Fibroblast of skin of right biceps (primary cell): ENCODE measurements around the gene SERPINH1.

Experiments
- DNase-seq: peaks from one replicate; pipeline ENCODE4 v3.0.0-alpha.2; 2013

Gene SERPINH1

GRCh38 chr11:75533896-75534258 is 28.2 kb upstream of the SERPINH1 start:
- no peak for DNase-seq

GRCh38 chr11:75534259-75535069 is 27.6 kb upstream of the SERPINH1 start:
- no peak for DNase-seq

GRCh38 chr11:75535071-75535470 is 27.0 kb upstream of the SERPINH1 start:
- no peak for DNase-seq

GRCh38 chr11:75536786-75537641 is 25.0 kb upstream of the SERPINH1 start:
- DNase-seq = no peak

GRCh38 chr11:75537740-75538139 is 24.3 kb upstream of the SERPINH1 start:
- DNase-seq = no peak

GRCh38 chr11:75538150-75538942 is 23.7 kb upstream of the SERPINH1 start:
- no peak for DNase-seq

- DNase-seq = no peak
Observed at GRCh38 chr11:75539459-75540334, 22.4 kb upstream of the SERPINH1 start.

GRCh38 chr11:75541193-75542087 is 20.6 kb upstream of the SERPINH1 start:
- no peak for DNase-seq

GRCh38 chr11:75542088-75542438 is 20.0 kb upstream of the SERPINH1 start:
- DNase-seq = no peak

GRCh38 chr11:75543806-75544205 is 18.2 kb upstream of the SERPINH1 start:
- no peak for DNase-seq

- no peak for DNase-seq
Observed at GRCh38 chr11:75547177-75547576, 14.9 kb upstream of the SERPINH1 start.

- DNase-seq = peak; percentile 67
Observed at GRCh38 chr11:75547617-75548058, 14.4 kb upstream of the SERPINH1 start.

- no peak for DNase-seq
Observed at GRCh38 chr11:75548595-75549272, 13.3 kb upstream of the SERPINH1 start.

GRCh38 chr11:75549370-75549958 is 12.6 kb upstream of the SERPINH1 start:
- DNase-seq = no peak

GRCh38 chr11:75553182-75553581 is 8.9 kb upstream of the SERPINH1 start:
- DNase-seq = no peak

- DNase-seq = no peak
Observed at GRCh38 chr11:75553889-75554257, 8.2 kb upstream of the SERPINH1 start.

- peak; percentile 100 for DNase-seq
Observed at GRCh38 chr11:75554258-75555022, 7.6 kb upstream of the SERPINH1 start.

- no peak for DNase-seq
Observed at GRCh38 chr11:75555079-75555811, 6.8 kb upstream of the SERPINH1 start.

GRCh38 chr11:75556275-75556674 is 5.8 kb upstream of the SERPINH1 start:
- DNase-seq = no peak
